SK-N-MC (cell line): ENCODE data around the gene LRCOL1.

ENCODE experiments used
- DNase-seq: peaks from one replicate; pipeline ENCODE4 v3.0.0-alpha.2; 2011; ENCODE audit warnings: low read depth, low spot score
- H3K27ac ChIP-seq: fragments of 200-600 bp; sonication (generic); 2 replicates; pipeline ENCODE4 v1.5.1; 2016; ENCODE audit warnings: mixed run types
- H3K36me3 ChIP-seq: fragments of 200-600 bp; sonication (generic); 2 replicates; pipeline ENCODE4 v1.6.1; 2017; ENCODE audit warnings: antibody characterized with exemption, low read length, mixed read lengths; ENCODE audit not compliant: insufficient read depth
- H3K4me3 ChIP-seq: fragments of 200-600 bp; sonication (generic); 2 replicates; pipeline ENCODE4 v1.5.1; 2016
- H3K9ac ChIP-seq: fragments of 200-600 bp; sonication (generic); 2 replicates; pipeline ENCODE4 v1.8.0; 2017; ENCODE audit warnings: mixed run types, mixed read lengths; ENCODE audit not compliant: insufficient read length
- H3K9me3 ChIP-seq: fragments of 200-600 bp; sonication (generic); 2 replicates; pipeline ENCODE4 v1.6.1; 2017; ENCODE audit warnings: low read depth, mild to moderate bottlenecking, antibody characterized with exemption, low read length, moderate library complexity, mixed read lengths
- EZH2 ChIP-seq: fragments of 200-600 bp; sonication (generic); IDR thresholded peaks from one replicate; pipeline ENCODE4 v1.6.1; 2017; ENCODE audit warnings: antibody characterized with exemption
- FOXP2 ChIP-seq: optimal IDR thresholded peaks from 2 replicates; pipeline ENCODE3; 2011; ENCODE audit warnings: mild to moderate bottlenecking, moderate library complexity; ENCODE audit not compliant: insufficient read depth; ENCODE audit errors: extremely low read length, control extremely low read depth
- POLR2AphosphoS5 ChIP-seq: IDR thresholded peaks from 2 replicates; pipeline ENCODE4 v1.6.1; 2012; ENCODE audit warnings: mild to moderate bottlenecking, low read depth, low read length, borderline replicate concordance

Gene LRCOL1

GRCh38 chr12:132572801-132573760 is 37.3 kb downstream of the LRCOL1 start:
- no peak overlapping the region for H3K27ac ChIP-seq
- H3K4me3 ChIP-seq, result no peak overlapping the region
- peaks cover 6% of the 10 kb centered on the region; the same call in 1 of the 2 replicates for H3K36me3 ChIP-seq
- DNase-seq, result no peak
- TF ChIP-seq FOXP2 (no peak), EZH2 (no peak), POLR2AphosphoS5 (no peak)
- no peaks in the 10 kb centered on the region for H3K9me3 ChIP-seq
- H3K9ac ChIP-seq, result no peak overlapping the region

GRCh38 chr12:132572106-132572505 is 38.3 kb downstream of the LRCOL1 start:
- Histone ChIP-seq H3K36me3 (no peaks in the 10 kb centered on the region; the same call in 1 of the 2 replicates), H3K9ac (no peak overlapping the region), H3K27ac (no peak overlapping the region), H3K9me3 (no peaks in the 10 kb centered on the region), H3K4me3 (no peak overlapping the region)
- TF ChIP-seq FOXP2, result no peak
- no peak for TF ChIP-seq EZH2
- TF ChIP-seq POLR2AphosphoS5, result no peak
- no peak for DNase-seq

GRCh38 chr12:132571598-132571997 is 38.8 kb downstream of the LRCOL1 start:
- no peak for TF ChIP-seq EZH2
- TF ChIP-seq POLR2AphosphoS5, result no peak
- no peak for TF ChIP-seq FOXP2
- DNase-seq, result no peak
- Histone ChIP-seq H3K9me3 (no peaks in the 10 kb centered on the region), H3K4me3 (no peak overlapping the region), H3K27ac (no peak overlapping the region), H3K36me3 (no peaks in the 10 kb centered on the region; the same call in 1 of the 2 replicates), H3K9ac (no peak overlapping the region)

GRCh38 chr12:132571051-132571450 is 39.3 kb downstream of the LRCOL1 start:
- Histone ChIP-seq H3K9ac (no peak overlapping the region), H3K9me3 (no peaks in the 10 kb centered on the region), H3K4me3 (no peak overlapping the region), H3K36me3 (peaks cover 2% of the 10 kb centered on the region; the same call in 1 of the 2 replicates), H3K27ac (no peak overlapping the region; the same call in 1 of the 2 replicates)
- DNase-seq, result no peak
- TF ChIP-seq EZH2, result no peak
- TF ChIP-seq POLR2AphosphoS5, result no peak; the same call in 1 of the 2 replicates
- TF ChIP-seq FOXP2, result no peak

- Histone ChIP-seq H3K4me3 (no peak overlapping the region), H3K36me3 (peaks cover 6% of the 10 kb centered on the region; the same call in 1 of the 2 replicates), H3K27ac (no peak overlapping the region), H3K9ac (no peak overlapping the region), H3K9me3 (no peaks in the 10 kb centered on the region)
- no peak for DNase-seq
- TF ChIP-seq EZH2, result no peak
- no peak for TF ChIP-seq FOXP2
- TF ChIP-seq POLR2AphosphoS5, result no peak; the same call in 1 of the 2 replicates
These were observed 39.7 kb downstream of the LRCOL1 start for GRCh38 chr12:132570635-132571034.

GRCh38 chr12:132569856-132570480 is 40.4 kb downstream of the LRCOL1 start:
- no peak overlapping the region for H3K27ac ChIP-seq
- no peak for TF ChIP-seq EZH2
- TF ChIP-seq FOXP2, result no peak
- TF ChIP-seq POLR2AphosphoS5, result no peak
- H3K9ac ChIP-seq, result no peak overlapping the region
- H3K4me3 ChIP-seq, result no peak overlapping the region
- H3K9me3 ChIP-seq, result no peaks in the 10 kb centered on the region
- H3K36me3 ChIP-seq, result peaks cover 9% of the 10 kb centered on the region; the same call in 1 of the 2 replicates
- DNase-seq, result no peak

GRCh38 chr12:132568826-132569480 is 41.4 kb downstream of the LRCOL1 start:
- H3K9me3 ChIP-seq, result no peaks in the 10 kb centered on the region
- TF ChIP-seq EZH2 (no peak), POLR2AphosphoS5 (no peak), FOXP2 (no peak)
- no peak overlapping the region for H3K27ac ChIP-seq
- peaks cover 9% of the 10 kb centered on the region; the same call in 1 of the 2 replicates for H3K36me3 ChIP-seq
- DNase-seq, result no peak
- no peak overlapping the region for H3K9ac ChIP-seq
- H3K4me3 ChIP-seq, result no peak overlapping the region

- Histone ChIP-seq H3K9me3 (no peaks in the 10 kb centered on the region), H3K36me3 (peaks cover 9% of the 10 kb centered on the region; the same call in 1 of the 2 replicates), H3K4me3 (no peak overlapping the region), H3K27ac (no peak overlapping the region), H3K9ac (no peak overlapping the region)
- DNase-seq, result no peak
- TF ChIP-seq FOXP2 (no peak), POLR2AphosphoS5 (no peak), EZH2 (no peak)
These were observed 42.1 kb downstream of the LRCOL1 start for GRCh38 chr12:132568301-132568700.
